NCI-H1930 (cell line): ENCODE data around the gene RAB37.

ENCODE experiments used
- DNase-seq, 2 experiments: peaks; one replicate each; lab custom pipeline; 2025; lab: John Stamatoyannopoulos, UW

Gene RAB37

GRCh38 chr17:74763565-74764387 lies 26.7 kb downstream of the RAB37 start:
- no peak for DNase-seq

GRCh38 chr17:74764751-74765286 lies 27.8 kb downstream of the RAB37 start:
- DNase-seq = no peak

GRCh38 chr17:74766413-74766812 lies 29.4 kb downstream of the RAB37 start:
- no peak for DNase-seq

GRCh38 chr17:74767111-74767516 lies 30.1 kb downstream of the RAB37 start:
- no peak for DNase-seq

- no peak for DNase-seq
These were observed 31.2 kb downstream of the RAB37 start for GRCh38 chr17:74768069-74768762.

- no peak for DNase-seq
These were observed 31.7 kb downstream of the RAB37 start for GRCh38 chr17:74768763-74769114.

- no peak for DNase-seq
These were observed 32.3 kb downstream of the RAB37 start for GRCh38 chr17:74769266-74769855.

- no peak for DNase-seq
These were observed 32.9 kb downstream of the RAB37 start for GRCh38 chr17:74769856-74770497.

GRCh38 chr17:74770498-74771318 lies 33.7 kb downstream of the RAB37 start:
- DNase-seq = peak in 1 of 2 experiments; percentile 42

GRCh38 chr17:74771319-74771914 lies 34.4 kb downstream of the RAB37 start:
- DNase-seq = no peak

- DNase-seq = no peak
These were observed 35.0 kb downstream of the RAB37 start for GRCh38 chr17:74772053-74772452.

GRCh38 chr17:74773414-74773813 lies 36.4 kb downstream of the RAB37 start:
- DNase-seq = no peak

GRCh38 chr17:74773871-74774286 lies 36.8 kb downstream of the RAB37 start:
- DNase-seq = no peak

GRCh38 chr17:74775409-74776043 lies 38.5 kb downstream of the RAB37 start:
- no peak for DNase-seq

- DNase-seq = peak; percentile 97 to 98
These were observed 39.2 kb downstream of the RAB37 start, which contains the start of gene NAT9 for GRCh38 chr17:74776044-74776962. Gene NAT9 (minus strand): TSS chr17:74776345. CDS start chr17:74775698, 647 bp downstream.

- DNase-seq = no peak
These were observed 39.9 kb downstream of the RAB37 start for GRCh38 chr17:74776990-74777389.

GRCh38 chr17:74777901-74778515 lies 41.0 kb downstream of the RAB37 start:
- DNase-seq = no peak

GRCh38 chr17:74778960-74779359 lies 41.9 kb downstream of the RAB37 start:
- DNase-seq = no peak

- DNase-seq = no peak
These were observed 42.4 kb downstream of the RAB37 start for GRCh38 chr17:74779501-74779900.
